SU-DHL-6 (cell line): ENCODE measurements around the gene EYS.
"Not testable (repeated sequence)": the region's sequence is repeated elsewhere in the genome, so short reads cannot be mapped to it uniquely, and the experiment has no call there.

Experiments used
- H2AFZ ChIP-seq: fragments of 200-600 bp; sonication (generic); 2 replicates; pipeline ENCODE4 v1.6.1; 2014; ENCODE audit warnings: low read depth, mild to moderate bottlenecking, moderate library complexity, mixed read lengths, antibody characterized with exemption, low read length; ENCODE audit not compliant: severe bottlenecking
- H3F3A ChIP-seq: fragments of 200-600 bp; shearing (Covaris generic); 2 replicates; pipeline ENCODE4 v1.6.0; 2016; ENCODE audit warnings: antibody characterized with exemption, mild to moderate bottlenecking; ENCODE audit not compliant: insufficient read depth
- H3K27ac ChIP-seq: fragments of 200-600 bp; sonication (generic); 2 replicates; pipeline ENCODE4 v1.5.1; 2016; ENCODE audit warnings: low read depth, mild to moderate bottlenecking, low read length, moderate library complexity, mixed read lengths
- H3K27me3 ChIP-seq: fragments of 200-600 bp; sonication (generic), shearing (Covaris generic); 2 replicates; pipeline ENCODE4 v1.6.0; 2014; ENCODE audit warnings: mild to moderate bottlenecking, low read length
- H3K36me3 ChIP-seq: fragments of 200-600 bp; sonication (generic); 2 replicates; pipeline ENCODE4 v1.6.1; 2014; ENCODE audit warnings: mild to moderate bottlenecking, low read length, mixed read lengths
- H3K4me2 ChIP-seq: fragments of 300-600, 200-600 bp; shearing (Covaris generic), sonication (generic); 2 replicates; pipeline ENCODE4 v1.6.0; 2014; ENCODE audit warnings: low read length, low read depth, mild to moderate bottlenecking; ENCODE audit not compliant: poor library complexity, severe bottlenecking
- H3K4me3 ChIP-seq: fragments of 200-600 bp; sonication (generic); 2 replicates; pipeline ENCODE4 v1.5.1; 2014; ENCODE audit warnings: antibody characterized with exemption, low read length, mild to moderate bottlenecking, mixed read lengths; ENCODE audit not compliant: insufficient read depth, poor library complexity, severe bottlenecking
- H3K79me2 ChIP-seq: fragments of 200-600 bp; sonication (generic); 2 replicates; pipeline ENCODE4 v1.6.1; 2014; ENCODE audit warnings: mild to moderate bottlenecking, low read length, moderate library complexity; ENCODE audit not compliant: insufficient read depth
- H3K9ac ChIP-seq: fragments of 200-600 bp; sonication (generic); 2 replicates; pipeline ENCODE4 v1.7.0; 2014; ENCODE audit warnings: mild to moderate bottlenecking, low read length
- H3K9me2 ChIP-seq: fragments of 200-600 bp; sonication (generic); replicated peaks from 2 replicates; pipeline ENCODE4 v1.6.1; 2014; ENCODE audit warnings: low read length; ENCODE audit not compliant: insufficient read depth
- H3K9me3 ChIP-seq: fragments of 200-600 bp; sonication (generic); 2 replicates; pipeline ENCODE4 v1.6.1; 2014; ENCODE audit warnings: low read length, mixed read lengths; ENCODE audit not compliant: insufficient read depth
- H4K20me1 ChIP-seq: fragments of 200-600 bp; sonication (generic); 2 replicates; pipeline ENCODE4 v1.6.1; 2014; ENCODE audit warnings: low read depth, mild to moderate bottlenecking, antibody characterized with exemption, low read length, moderate library complexity, mixed read lengths
- CTCF ChIP-seq: fragments of 200-600 bp; sonication (generic); IDR thresholded peaks from one replicate; pipeline ENCODE4 v1.5.1; 2017; ENCODE audit warnings: antibody characterized with exemption, mild to moderate bottlenecking, low read length, moderate library complexity; ENCODE audit not compliant: insufficient read depth, poor library complexity, severe bottlenecking
- EZH2phosphoT487 ChIP-seq: fragments of 200-600 bp; sonication (generic), shearing (Covaris generic); conservative IDR thresholded peaks from 2 replicates; pipeline ENCODE4 v1.6.1; 2018; ENCODE audit warnings: mild to moderate bottlenecking, antibody characterized with exemption, low read length, moderate library complexity, mixed read lengths

EYS gene

DNA sequence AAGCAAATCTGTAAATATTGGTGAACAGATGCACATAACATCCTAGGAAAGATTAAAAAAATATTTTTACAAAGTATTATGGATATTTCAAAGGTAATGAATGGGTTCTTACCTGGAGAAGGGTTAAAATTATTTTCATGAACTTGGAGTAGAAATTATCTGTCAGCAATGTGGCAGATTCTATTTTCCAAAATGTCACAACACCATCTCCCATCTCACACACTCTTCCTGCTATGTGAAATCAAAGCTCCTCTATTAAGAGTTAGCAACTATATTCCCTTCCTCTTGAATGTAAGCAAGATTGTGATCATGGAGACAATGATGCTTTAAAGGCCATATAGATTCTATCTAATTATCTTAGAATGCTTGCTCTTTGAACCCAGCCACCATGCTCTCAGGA lies 304.5 kb downstream of the EYS start:
- Histone ChIP-seq H3K9ac (no peak overlapping the region), H3K9me3 (no peaks in the 10 kb centered on the region), H3K27ac (no peak overlapping the region), H3F3A (no peaks in the 10 kb centered on the region), H3K79me2 (no peaks in the 10 kb centered on the region), H3K4me3 (no peak overlapping the region), H3K9me2 (no peaks in the 10 kb centered on the region), H2AFZ (no peak overlapping the region), H3K36me3 (no peaks in the 10 kb centered on the region), H3K27me3 (no peaks in the 10 kb centered on the region), H4K20me1 (no peaks in the 10 kb centered on the region; the same call in 1 of the 2 replicates), H3K4me2 (no peak overlapping the region)
- TF ChIP-seq EZH2phosphoT487 (no peak), CTCF (no peak)

DNA sequence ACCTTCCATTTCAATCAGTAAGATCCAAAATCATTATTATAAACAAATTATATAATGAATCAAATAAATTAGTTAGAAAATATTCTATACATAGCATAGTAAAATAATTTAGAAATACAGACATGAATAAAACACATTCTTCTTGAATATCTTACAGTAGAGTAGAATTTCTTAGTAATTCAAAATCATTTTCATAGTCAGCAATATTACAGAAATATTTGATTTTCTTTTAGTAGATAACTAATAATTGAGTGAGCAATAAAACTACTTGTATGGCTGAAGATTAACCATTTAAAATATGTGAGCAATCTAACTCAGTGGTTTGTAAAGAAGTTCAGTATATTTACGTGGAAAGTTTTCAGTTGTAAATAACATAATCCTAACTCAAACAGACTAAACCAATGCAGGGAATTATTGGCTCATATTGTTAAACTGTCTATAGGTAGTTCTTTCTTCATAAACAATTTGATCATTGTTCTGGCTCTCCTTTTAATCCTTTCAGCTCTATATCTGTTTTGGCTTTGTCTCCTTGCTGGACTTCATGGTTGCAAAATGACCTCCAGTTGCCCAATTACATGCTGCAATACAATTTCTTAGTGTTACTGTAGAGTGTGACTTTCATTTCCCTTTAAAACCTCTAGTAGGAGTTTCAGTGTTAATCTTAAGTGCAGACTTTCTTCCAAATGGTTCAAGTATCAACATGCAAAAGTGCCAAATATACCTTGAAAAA lies 307.5 kb downstream of the EYS start:
- H3K9me2 ChIP-seq, result no peaks in the 10 kb centered on the region
- H3K79me2 ChIP-seq, result no peaks in the 10 kb centered on the region
- no peaks in the 10 kb centered on the region for H3K27me3 ChIP-seq
- no peak overlapping the region for H2AFZ ChIP-seq
- no peaks in the 10 kb centered on the region for H3K9me3 ChIP-seq
- H3K9ac ChIP-seq, result no peak overlapping the region
- no peak overlapping the region for H3K27ac ChIP-seq
- no peaks in the 10 kb centered on the region for H3K36me3 ChIP-seq
- H3K4me2 ChIP-seq, result no peak overlapping the region
- H3K4me3 ChIP-seq, result no peak overlapping the region
- TF ChIP-seq EZH2phosphoT487, result no peak
- no peaks in the 10 kb centered on the region for H3F3A ChIP-seq
- H4K20me1 ChIP-seq, result no peaks in the 10 kb centered on the region

GRCh38 chr6:65398851-65399250 lies 308.2 kb downstream of the EYS start:
- Histone ChIP-seq H4K20me1 (no peaks in the 10 kb centered on the region), H3K9me3 (no peaks in the 10 kb centered on the region), H3K4me3 (no peak overlapping the region), H3K27ac (no peak overlapping the region), H3K79me2 (no peaks in the 10 kb centered on the region), H3K27me3 (no peaks in the 10 kb centered on the region), H2AFZ (no peak overlapping the region), H3K4me2 (no peak overlapping the region), H3F3A (no peaks in the 10 kb centered on the region), H3K9ac (no peak overlapping the region), H3K36me3 (no peaks in the 10 kb centered on the region), H3K9me2 (no peaks in the 10 kb centered on the region)
- TF ChIP-seq EZH2phosphoT487 (no peak), CTCF (no peak)

- Histone ChIP-seq H3K4me3 (no peak overlapping the region), H3K27me3 (no peaks in the 10 kb centered on the region), H3F3A (no peaks in the 10 kb centered on the region), H2AFZ (no peak overlapping the region), H3K4me2 (no peak overlapping the region), H3K27ac (no peak overlapping the region), H4K20me1 (no peaks in the 10 kb centered on the region), H3K9me2 (no peaks in the 10 kb centered on the region), H3K9me3 (no peaks in the 10 kb centered on the region), H3K9ac (no peak overlapping the region), H3K79me2 (no peaks in the 10 kb centered on the region), H3K36me3 (no peaks in the 10 kb centered on the region)
- TF ChIP-seq CTCF (no peak), EZH2phosphoT487 (no peak)
Observed at GRCh38 chr6:65350530-65350929, 356.5 kb downstream of the EYS start.

GRCh38 chr6:65302655-65303054 lies 404.4 kb downstream of the EYS start:
- H4K20me1 ChIP-seq, H3K9ac ChIP-seq, H3K36me3 ChIP-seq, H2AFZ ChIP-seq, H3K79me2 ChIP-seq, H3K27me3 ChIP-seq, H3K4me3 ChIP-seq, H3K9me3 ChIP-seq, H3K27ac ChIP-seq, H3F3A ChIP-seq, H3K9me2 ChIP-seq, H3K4me2 ChIP-seq: not testable (repeated sequence)
